NCI-H1417 (cell line): ENCODE data around the gene MUS81.
"Not testable (repeated sequence)": the region's sequence is repeated elsewhere in the genome, so short reads cannot be mapped to it uniquely, and the experiment has no call there.

ENCODE experiments used
- DNase-seq, 3 experiments: peaks; one replicate each; lab custom pipeline; 2025; lab: John Stamatoyannopoulos, UW

Gene MUS81, protein sequence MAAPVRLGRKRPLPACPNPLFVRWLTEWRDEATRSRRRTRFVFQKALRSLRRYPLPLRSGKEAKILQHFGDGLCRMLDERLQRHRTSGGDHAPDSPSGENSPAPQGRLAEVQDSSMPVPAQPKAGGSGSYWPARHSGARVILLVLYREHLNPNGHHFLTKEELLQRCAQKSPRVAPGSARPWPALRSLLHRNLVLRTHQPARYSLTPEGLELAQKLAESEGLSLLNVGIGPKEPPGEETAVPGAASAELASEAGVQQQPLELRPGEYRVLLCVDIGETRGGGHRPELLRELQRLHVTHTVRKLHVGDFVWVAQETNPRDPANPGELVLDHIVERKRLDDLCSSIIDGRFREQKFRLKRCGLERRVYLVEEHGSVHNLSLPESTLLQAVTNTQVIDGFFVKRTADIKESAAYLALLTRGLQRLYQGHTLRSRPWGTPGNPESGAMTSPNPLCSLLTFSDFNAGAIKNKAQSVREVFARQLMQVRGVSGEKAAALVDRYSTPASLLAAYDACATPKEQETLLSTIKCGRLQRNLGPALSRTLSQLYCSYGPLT

DNA sequence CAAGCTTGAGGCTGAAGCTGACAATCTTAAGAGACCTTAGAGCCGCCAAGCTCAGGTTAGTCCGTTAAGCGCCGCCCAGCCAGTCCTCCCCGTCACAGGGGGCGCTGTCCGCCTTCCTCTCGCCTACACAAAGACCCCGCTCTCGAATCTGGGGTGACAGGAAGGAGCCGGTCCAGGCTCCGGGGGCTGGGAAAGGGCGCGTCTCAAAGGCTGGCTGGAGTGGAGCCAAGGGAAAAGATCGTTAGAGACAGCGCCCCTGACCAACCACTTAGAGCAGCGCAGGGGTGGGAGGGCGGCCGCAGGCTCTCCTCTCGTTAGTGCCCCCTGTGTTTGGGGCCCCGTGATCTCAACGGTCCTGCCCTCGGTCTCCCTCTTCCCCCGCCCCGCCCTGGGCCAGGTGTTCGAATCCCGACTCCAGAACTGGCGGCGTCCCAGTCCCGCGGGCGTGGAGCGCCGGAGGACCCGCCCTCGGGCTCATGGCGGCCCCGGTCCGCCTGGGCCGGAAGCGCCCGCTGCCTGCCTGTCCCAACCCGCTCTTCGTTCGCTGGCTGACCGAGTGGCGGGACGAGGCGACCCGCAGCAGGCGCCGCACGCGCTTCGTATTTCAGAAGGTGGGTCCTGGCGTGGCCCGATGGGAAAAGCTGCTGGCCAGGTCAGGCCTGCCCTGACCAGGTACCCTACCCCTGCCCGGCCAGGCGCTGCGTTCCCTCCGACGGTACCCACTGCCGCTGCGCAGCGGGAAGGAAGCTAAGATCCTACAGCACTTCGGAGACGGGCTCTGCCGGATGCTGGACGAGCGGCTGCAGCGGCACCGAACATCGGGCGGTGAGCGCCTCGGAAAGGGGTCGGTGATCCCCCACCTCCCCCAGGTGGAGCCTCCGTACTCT lies at the start of gene MUS81:
MUS81 (plus strand) TSS at position 156 of the 887 bp plus-strand sequence; CDS start at position 477, 321 bp downstream.
- peak; percentile 94 to 99 (median 97) for DNase-seq

DNA sequence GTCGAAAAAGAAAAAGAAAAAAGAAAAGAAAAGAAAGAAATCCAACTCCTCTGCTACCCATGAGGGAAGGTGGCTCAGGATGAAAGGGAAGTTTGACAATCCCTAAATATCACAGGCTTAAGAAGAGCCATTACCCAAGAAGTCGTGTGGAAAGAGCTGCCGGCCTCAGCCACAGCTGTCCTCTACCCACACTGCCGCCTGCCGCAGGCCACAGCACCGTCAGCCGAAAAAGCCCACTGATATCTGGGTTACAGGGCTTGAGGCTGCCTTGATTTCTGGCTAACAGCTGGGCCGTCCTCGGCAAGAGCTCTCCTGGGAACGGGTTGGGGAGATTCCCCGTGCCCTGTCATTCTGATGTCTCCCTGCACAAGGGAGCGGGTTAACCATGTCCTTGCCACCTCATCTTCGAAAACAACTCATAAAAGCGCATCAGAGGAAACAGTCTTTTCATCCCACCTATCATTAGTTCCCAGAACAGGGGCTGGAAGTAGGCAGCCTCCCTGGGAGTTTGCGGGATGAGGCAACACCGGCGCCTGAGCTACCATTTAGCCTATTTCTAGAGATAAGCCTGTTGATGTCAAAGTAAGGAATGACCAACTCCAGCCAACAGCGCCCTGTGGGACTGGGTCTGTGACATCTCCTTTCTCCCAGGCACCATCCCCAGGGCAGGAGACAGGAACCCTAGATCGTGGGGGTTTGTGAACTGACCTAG lies 48.3 kb upstream of the MUS81 start:
- no peak for DNase-seq

DNA sequence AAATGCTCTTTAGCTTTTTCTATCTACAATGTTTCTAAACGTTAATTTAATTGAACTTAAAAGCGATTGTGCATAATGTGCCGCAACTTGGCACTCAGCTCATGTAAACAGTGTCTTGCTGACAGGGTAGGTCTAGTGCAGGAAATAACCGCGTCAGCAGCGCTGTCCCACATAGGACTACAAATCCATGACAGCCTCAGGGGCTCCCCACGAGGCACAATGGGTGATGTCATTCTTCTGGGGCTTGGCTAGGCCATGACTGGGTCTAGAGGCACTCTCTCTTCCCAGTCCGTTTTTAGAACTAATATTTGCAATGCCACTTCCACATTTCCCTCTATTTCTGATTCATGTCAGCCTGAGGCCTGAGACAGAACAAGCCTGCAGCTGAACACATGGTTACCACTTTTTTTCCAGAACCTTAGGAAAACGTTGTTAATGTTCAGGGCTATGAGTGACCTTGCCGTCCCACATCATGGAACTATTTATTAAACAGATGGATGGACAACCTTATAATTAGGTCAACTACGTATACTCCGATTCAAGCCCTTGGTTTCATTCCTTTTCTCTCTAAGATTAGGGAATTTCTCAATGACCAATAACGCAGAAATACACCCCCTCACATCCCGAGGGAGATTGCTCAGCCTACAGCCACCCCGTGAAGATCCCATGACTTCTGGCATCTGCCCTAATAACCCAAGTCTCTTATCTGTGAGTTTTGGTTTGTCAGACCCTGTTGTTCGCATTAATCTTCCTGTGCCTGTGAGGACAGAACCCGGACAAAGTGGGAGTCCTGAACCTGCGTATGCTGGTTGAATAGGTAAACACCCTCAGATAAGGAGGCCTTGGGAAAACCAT lies 45.9 kb upstream of the MUS81 start:
- DNase-seq = no peak

DNA sequence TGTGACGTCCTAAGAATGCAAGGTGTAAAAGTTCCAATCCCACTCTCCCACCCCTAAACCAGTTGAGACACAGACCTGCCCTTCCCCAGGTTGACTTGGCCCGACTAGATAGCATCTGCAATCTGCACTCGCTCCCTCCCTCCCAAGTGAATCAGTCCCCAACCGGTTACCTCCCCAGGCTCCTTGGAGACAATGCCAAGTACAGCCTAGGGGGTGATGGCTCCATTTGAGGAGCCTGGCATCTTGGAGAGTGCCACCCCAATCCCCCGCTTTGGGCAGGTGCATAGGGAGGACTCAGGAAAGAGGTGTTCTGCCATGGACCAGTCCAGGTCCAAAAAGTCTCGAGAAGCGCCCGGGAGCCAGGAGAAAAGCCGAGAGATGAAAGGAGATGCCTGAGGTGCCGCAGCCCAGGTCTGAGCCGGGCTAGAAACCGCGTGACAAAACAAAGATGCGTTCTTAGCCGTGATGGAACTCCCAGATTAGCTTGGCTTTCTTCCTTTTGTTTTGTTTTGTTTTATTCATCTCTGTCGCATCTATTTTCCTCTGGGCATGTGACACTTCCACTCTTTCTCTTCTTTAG lies 45.2 kb upstream of the MUS81 start:
- DNase-seq = no peak

DNA sequence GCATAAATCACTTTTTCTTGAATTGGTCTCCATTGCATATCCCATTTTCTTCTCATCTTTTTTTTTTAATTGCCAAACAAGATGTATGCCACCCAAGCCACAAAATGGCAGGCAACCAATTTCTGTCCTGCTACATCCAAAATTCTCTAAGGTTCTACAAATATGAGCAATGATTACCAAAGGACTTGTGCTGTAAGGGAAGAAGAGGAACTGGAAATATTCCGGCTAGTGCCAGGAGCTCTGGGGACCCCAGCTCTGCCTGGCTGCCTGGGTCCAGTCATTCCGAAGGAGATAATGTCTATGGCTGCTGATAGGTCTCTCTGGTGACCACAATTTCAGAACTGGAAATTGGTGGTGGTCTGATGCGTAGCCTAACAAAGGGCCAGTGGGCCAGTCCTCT lies 43.5 kb upstream of the MUS81 start:
- DNase-seq = no peak

DNA sequence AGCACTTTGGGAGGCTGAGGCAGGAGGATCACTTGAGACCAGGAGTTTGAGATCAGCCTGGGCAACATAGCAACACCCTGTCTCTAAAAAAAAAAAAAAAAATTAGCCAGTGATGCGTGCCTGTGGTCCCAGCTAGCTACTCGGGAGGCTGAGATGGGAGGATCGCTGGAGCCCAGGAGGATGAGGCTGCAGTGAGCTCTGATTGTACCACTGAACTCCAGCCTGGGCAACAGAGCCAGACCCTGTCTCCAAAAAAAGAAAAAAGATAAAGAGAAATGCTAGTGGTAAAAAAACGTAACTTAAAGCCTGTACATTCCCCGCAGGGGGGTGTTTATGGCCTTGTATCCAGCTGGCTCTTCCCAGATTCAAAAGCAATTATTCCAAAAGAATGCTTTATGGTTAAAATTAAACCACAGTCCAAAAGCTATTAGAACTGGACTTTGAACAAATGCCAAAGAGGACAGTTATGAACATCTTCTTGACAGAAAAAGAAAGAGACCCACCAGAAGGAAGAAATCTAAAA lies 42.9 kb upstream of the MUS81 start:
- peak in 2 of 3 experiments; percentile 39 to 69 for DNase-seq

DNA sequence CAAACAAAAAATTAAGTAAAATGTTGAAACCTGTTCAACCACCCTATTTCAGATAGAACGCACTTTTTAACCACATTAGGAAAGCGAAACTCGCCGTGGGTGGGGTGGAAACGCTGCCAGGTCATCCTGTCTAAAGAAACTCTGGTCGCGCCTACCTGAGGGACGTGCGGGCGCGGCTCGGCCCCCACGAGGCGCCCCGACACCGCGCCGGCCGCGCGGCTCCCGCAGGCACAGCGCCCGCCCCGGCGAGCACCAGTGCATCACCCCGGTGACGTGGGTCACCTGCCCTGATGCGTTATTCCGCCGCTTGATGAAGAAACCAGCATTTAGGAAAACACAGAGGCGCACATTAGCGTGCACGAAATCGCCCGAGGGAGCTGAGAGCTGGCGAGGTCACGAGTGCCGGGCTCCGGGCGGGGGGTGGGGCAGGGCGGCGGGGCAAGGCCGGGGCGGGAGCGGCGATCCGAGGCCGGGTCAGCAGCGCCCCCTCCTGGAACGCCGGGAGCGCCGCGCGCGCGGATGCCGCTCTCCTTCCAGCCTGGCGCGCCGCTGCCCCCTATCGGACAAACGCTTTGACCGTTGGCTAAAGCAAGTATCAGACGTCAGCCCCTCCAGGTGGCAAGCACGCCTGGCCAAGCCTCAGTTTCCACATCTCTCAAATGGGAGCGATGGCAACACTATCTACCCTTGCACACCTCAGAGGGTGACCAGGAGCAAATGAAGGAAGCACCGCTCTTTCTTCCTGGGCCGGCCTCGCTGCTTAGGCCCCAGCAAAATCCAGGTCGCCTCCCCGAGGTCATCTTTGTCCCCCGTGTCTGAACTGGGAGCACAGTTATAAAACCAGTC lies 42.2 kb upstream of the MUS81 start:
- DNase-seq = peak; percentile 89 to 95 (median 90)

DNA sequence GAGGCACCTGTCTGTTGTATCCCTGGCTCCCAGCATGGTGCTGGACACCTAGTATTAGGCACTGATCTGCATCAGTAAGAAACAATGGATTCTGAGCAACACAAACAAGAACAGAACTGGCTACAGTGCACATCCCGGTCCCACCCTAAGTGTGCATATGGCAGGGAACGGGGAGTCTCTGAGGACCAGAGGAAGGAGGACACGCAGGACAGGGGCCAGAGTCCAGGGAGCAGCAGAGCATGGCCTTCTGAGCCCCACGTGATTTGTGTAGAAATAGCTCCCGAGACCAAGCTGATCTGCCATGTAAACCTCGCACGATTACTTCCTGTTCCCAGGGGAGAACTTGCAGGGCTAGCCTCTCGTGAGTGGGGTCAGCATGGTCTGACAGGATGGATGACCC lies 39.1 kb upstream of the MUS81 start:
- DNase-seq = peak in 2 of 3 experiments; percentile 87 to 95

DNA sequence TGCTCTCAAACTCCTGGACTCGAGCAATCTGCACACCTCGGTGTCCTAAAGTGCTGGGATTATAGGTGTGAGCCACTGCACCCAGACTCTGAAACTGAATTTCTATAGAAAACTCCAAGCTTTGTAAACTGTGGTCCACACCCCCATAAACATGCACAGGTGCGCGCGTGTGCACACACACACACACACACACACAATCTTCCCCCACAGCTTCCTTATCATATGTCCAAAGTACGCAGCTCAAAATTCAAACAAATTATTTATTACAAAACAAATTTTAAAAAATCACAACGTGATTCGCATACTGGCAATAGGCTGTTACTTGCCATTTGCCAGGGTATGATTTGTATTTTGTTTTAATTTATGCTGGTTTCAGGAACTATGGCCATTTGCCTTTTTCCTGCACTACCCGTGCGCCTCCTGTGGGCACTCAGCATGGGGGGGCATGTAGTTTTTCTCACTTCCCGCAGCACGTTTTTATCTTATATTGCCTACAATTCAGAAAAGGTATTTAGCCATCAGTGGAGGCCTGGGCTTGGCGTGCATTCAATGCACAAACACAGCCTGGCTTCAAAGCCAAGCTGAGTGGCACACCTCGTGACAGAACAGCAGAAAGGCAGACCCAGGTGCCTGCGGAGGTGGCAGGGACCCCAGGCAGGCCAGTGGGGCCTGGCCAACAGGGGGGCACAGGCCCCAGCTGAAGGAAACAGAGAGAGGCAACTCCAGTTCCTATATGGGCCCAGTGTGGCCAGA lies 37.3 kb upstream of the MUS81 start:
- DNase-seq = no peak

DNA sequence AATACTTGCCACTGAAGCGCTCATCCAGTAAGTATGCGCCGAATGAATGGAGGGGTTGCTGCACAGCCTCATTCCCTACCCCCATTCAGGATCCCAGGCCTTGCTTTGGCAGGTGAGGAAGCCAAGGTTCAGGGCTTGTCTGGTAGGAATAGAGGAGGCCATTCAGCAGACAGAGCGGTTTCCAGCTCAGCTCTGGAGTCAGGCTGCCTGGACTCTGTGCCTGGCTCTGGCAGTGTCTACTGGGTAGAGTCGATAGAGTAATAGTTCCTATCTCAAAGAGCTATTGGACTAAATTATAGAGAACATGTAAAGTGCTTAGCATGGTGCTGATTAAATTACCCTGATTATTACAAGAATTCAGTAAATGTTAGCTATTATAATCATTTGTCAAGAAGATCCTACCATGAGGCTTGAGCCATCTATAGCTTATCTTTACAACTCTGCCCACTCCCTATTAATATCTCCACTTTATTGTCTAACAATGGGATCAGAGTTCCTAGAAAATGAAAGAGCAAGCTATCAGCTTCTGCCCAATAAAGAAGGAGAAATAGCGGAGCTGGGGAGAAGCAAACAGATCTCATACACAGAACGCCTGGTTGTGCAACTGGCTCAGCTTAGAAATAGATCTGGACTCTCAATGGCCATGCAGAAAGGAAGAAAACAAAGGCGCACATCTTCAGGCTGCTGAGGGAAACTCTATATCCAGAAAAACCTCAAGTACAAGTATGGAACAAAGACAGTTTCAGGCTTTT lies 33.1 kb upstream of the MUS81 start:
- no peak for DNase-seq

DNA sequence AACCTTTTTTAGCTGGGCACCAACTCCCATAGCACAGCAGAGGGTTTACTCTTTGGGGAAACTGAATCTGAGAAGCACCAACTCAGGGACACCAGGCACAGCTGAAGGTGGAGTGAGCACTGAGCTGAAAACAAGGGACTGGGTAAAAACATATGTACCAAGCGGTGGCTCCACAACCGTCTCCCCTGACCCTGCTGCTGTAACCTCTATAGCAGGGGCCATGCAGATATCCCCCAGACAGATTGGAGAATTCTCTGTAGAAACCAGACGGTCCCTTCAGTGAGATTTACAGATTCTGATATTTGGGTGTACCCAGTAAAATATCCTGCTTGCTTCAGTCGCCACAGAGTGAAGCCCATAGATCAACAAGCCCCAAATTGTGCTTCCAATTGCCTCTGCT lies 30.8 kb upstream of the MUS81 start:
- no peak for DNase-seq

DNA sequence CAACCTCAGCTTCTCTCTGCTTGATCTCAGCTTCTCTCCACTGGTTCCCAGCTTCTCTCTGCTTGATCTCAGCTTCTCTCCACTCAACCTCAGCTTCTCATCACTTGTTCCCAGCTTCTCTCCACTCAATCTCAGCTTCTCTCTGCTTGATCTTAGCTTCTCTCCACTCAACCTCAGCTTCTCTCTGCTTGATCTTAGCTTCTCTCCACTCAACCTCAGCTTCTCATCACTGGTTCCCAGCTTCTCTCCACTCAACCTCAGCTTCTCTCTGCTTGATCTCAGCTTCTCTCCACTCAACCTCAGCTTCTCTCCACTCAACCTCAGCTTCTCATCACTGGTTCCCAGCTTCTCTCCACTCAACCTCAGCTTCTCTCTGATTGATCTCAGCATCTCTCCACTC lies 28.0 kb upstream of the MUS81 start:
- not testable (repeated sequence) for DNase-seq

DNA sequence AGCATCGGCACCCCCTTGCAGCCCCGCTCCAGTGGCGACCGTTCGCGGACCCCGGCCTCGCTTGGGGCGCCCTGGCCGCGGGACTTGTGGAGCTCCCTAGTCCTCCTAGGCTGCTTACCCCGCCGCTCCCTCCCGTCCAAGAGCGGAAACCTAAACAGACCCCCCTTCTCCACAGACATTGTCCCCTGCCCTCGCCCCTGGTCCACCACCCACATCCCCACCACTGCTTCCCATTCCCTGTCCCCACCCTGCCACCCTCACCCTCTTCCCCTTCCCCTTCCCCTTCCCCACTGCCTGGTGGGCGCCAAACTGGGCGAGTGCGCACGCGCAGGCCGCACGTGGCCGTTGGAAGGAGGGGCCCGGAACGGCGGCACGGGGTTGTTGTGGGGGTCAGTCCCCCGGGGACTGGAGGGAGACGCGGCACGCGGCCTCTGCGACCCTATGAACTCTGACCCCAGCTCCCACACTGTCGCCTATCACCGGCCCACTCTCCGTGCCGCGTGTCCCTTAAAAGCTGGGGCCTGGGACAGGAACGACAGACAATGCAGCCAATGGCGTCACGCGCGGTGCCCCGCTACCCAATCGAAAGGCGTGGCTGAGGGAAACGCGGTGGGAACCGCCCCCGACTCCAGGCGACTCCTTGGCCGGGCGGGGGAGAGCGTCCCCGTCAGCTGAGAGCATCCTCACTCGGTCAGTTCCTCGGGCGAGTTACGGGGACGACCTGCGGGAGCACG lies 26.8 kb upstream of the MUS81 start, which contains the start of gene SNX32:
SNX32 (plus strand) TSS at position 667 of the 734 bp plus-strand sequence. CDS start 103 bp downstream, outside the sequence.
- peak; percentile 95 to 96 (median 95) for DNase-seq

DNA sequence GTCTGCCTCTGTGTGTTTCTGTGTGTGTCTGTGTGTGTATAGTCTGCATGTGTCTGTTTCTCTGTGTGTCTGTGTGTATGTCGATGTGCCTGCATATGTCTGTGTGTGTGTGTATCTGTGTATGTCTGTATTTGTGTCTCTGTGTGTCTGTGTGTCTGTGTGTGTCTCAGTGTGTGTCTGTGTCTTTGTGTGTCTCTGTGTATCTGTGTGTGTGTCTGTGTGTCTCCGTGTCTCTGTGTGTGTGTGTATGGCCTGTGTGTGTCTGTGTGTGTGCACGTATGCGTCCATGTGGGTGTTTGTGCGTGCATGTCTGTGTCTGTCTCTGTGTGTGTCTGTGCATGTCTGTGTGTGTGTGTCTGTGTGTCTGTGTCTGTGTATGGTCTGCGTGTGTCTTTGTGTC lies 26.0 kb upstream of the MUS81 start:
- DNase-seq = no peak

DNA sequence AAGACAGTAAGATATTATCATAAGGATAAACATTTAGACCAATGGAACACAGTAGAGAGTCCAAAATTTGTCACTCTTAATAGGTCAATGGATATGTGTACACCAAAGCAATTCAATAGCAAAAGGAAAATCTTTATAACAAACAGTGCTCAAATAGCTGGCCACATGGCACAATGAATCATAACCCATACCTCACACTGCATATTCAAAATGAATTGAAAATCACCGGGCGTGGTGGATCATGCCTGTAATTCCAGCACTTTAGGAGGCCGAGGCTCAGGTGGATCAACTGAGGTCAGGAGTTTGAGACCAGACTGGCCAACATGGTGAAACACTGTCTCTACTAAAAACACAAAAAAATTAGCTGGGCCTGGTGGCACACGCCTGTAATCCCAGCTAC lies 18.1 kb upstream of the MUS81 start:
- DNase-seq = no peak

DNA sequence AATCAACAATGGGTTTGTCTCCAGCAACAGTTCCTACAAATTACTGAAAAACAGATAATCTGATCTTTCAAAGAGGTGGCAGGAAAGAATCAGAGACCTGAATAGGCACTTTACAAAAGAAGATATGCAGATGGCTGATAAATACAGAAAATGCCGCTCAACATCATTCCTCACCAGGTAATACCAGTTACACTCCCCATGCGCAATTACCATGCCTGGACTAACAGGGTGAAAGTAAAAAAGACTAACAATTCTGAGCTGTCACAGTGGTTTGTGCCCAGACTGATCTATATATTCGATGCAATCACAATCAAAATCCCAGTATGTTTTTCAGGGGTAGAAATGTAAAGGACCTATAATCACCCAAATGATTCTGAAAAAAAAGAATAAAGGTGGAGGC lies 16.4 kb upstream of the MUS81 start:
- no peak for DNase-seq

DNA sequence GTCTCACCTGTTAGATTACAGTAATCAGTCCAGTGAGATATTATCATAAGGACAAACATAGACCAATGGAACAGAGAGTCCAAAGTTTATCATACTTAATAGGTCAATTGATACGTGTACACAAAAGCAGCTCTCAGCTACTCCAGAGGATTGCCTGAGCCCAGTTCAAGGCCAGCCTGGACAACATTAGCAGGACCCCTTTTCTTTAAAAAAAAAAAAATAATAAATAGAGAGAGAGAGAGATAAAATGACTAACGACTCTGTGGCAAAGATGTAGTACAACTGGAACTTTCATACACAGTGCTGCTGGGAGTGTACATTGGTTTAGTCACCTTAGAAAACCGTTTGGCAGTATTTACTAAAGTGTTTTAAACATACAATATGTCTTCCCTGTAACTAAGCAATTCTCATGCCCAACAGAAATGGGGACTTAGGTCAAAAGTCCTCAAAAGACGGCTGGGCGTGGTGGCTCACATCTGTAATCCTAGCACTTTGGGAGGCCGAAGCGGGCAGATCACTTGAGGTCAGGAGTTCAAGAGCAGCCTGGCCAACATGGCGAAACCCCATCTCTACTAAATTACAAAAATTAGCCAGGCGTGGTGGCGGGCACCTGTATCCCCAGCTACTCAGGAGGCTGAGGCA lies 15.9 kb upstream of the MUS81 start:
- no peak for DNase-seq
